Measurements from ENCODE around the gene NPAS2.

Gene NPAS2

DNA sequence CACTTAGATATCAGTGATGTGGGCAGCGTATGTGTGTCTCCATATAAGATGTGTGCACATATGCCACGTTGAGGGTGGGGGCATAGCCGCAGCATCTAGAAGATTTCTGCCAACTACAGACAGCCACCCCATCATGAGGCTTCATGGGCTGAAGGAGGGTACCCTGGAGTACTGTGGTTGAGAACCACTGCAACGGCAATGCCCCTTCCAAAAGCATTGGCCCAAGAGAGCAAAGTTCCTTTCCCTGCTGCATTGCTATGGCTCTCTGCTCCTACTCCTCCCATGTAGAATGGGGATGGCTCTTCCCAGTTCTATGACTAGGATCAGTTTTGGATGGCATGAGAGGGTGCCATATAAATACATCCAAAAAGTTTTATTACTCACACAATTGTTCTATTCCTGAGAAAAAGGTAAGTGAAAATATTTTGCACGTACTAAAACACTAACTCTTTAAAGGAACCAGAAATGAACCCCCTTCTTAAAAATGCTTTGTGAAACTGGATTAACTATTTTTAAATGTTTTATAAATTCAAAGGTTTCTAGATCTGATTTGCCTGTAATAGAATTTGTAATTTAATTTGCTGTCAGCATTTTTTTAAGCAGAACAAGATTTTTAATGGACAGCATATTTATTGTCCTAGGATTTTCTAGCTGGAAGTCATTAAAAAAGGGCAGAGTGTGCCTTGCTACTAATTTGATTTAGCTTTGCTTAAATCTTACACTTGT, 177.7 kb downstream of the NPAS2 start:
- no peak for DNase-seq (ENCODE audit: extremely low spot score, insufficient read length, low read depth)
- FAIRE-seq: no peak

DNA sequence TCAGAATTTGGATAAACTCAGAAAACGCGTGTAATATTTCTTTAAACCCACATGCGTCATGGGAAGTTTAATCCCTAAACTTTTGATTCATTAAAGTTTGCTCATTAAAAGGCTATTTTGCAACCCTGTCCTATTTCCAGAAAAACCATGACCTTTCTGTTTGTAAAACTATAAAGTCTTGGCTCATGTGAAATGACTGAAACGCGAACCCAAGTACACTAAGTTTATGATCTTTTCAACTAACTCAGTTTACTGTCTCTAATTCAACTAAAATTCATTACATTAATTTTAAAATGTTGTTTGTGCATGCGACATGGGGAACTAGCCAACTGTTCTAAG, 178.3 kb downstream of the NPAS2 start:
- DNase-seq (ENCODE audit: extremely low spot score, insufficient read length, low read depth): no peak
- FAIRE-seq: no peak

DNA sequence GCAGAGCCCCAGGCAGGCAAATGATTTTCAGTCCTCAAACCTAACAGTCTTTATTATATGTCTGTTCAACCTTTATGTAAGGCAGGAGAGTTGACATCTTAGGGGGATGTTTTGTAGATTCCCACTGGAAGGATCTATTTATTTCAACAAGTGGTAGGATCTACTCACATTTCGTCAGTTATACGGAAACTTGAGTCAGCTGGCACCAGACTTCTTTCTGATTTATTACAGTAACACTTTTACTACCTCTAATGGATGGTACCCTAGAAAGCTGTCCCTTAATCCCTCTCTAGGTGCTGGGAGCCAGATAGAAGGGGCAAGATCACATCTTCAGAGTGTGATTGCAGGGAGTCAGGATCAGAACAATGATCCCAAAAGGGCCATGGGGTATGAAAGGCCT, 180.1 kb downstream of the NPAS2 start:
- FAIRE-seq (no peak), DNase-seq (ENCODE audit: extremely low spot score, insufficient read length, low read depth) (no peak)

DNA sequence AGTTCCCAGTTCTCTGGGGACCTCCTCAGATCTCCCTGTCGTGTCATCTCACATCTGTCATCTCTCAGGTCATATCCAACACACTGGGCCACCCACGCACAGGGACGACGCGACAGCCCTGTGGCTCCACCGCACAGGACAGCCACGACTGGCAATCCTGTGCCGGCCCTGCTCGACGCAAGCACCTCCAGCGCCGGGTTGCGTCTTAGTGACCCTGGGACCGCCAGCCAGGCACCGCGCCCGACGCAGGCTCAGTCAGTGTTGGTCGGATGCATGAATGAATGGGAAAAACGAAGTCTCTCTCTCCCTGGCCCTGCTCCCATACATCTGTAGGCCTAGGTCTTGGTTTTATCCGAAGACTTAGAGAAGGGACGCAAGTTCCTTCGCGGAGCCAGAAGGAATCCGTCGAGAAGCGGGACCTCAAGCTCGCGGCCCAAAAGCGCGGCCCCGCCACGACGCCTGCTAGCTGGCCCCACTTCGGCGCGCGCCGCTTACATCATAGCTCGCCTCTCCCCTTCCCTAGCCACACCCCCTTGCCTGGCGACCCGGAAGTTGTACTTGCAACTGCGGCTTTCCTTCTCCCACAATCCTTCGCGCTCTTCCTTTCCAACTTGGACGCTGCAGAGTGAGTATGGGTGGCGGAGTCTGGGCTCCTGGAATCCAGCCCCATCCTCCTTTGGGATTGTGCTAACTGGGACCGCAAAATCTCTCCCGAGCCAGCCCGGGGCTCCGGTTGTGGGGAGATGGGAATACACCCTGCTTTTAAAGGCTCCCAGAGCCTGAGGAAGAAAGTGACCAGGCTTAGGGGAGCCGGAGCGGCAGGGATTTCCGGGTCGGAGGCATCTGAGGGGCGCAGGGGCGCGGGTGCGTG, 182.0 kb downstream of the NPAS2 start, which contains the start of gene RPL31:
Gene RPL31 (plus strand): TSS at position 599 of the 871 bp plus-strand sequence. CDS start 413 bp downstream, outside the sequence.
- FAIRE-seq (peak; percentile 90), DNase-seq (ENCODE audit: extremely low spot score, insufficient read length, low read depth) (peak; percentile 99)

DNA sequence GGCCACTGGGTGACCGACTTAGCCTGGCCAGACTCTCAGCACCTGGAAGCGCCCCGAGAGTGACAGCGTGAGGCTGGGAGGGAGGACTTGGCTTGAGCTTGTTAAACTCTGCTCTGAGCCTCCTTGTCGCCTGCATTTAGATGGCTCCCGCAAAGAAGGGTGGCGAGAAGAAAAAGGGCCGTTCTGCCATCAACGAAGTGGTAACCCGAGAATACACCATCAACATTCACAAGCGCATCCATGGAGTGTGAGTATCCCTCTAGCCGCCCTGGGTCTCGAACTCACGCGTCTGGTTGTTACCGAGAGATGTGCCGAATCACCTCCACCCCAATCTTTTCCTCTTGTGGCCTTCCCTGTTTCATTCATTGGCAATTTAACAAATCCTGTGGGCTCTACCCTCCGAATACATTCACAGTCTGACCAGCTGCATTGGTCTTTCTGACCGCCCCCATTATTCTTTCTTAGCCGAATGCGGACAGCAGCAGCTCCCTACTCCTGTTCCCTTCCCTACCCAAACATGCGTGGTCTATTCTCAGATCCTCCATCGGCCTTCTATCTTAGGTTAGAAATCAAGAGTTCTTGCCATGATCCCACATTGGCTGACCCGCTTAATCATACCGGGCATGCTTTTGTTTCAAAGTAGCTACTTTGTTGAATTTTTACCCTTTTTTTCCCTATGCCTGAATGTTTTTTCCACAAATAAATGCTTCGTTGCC, 182.8 kb downstream of the NPAS2 start:
- DNase-seq (ENCODE audit: extremely low spot score, insufficient read length, low read depth) (no peak), FAIRE-seq (no peak)

DNA sequence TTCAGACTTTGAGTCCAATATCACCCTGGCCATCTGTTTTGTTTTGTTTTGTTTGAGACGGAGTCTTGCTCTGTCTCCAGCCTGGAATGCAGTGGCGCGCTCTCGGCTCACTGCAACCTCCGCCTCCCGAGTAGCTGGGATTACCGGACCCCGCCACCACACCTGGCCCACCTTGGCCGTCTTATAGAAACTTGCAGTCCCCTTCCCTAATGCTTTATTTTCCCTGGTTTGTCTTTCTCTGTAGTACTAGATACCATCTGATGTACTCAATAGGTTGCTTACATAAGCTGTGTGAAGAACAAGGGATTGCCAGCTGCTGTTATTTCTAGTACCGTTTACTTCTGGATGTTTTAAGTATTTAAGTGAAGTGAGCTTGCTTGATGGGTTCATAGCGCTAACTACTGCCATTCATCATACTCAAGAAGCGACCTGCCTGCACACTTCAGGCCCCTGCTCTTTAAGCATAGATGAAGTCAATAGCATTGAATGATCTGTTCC, 183.4 kb downstream of the NPAS2 start:
- FAIRE-seq: no peak
- no peak for DNase-seq (ENCODE audit: extremely low spot score, insufficient read length, low read depth)

DNA sequence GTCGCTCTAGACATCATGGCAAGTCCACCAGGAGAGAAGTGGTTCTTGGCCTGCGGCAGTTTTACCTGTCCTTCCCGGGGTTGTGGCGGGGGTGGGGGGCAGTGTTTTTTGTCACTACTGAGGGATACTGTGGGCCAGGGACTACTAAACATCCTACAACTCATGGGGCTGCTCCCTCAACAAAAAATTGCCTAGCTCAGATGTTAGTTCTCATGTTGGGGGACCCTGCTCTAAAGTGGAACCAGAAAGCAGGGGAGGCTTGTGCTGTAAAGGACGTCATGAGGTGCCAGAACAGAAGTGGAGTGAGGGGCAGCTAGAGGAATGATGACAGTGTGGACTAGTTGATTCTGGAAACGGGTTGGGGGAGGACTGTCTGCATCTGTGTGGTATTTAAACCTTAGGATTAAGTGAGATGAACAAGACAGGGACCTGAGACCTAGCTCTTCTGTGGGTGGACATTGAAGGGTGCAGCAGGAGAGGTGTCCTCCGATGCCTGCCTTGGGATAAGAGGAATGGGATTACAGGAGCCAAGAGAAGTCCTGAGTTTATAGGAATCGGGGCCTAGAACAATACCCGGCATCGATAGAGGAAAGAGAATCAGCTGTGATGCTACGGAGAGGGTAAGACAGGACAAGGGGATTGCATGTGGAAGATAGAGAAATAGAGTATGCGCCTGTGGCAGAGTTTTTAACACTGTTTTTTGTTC, 184.8 kb downstream of the NPAS2 start:
- DNase-seq (ENCODE audit: extremely low spot score, insufficient read length, low read depth): no peak
- no peak for FAIRE-seq

DNA sequence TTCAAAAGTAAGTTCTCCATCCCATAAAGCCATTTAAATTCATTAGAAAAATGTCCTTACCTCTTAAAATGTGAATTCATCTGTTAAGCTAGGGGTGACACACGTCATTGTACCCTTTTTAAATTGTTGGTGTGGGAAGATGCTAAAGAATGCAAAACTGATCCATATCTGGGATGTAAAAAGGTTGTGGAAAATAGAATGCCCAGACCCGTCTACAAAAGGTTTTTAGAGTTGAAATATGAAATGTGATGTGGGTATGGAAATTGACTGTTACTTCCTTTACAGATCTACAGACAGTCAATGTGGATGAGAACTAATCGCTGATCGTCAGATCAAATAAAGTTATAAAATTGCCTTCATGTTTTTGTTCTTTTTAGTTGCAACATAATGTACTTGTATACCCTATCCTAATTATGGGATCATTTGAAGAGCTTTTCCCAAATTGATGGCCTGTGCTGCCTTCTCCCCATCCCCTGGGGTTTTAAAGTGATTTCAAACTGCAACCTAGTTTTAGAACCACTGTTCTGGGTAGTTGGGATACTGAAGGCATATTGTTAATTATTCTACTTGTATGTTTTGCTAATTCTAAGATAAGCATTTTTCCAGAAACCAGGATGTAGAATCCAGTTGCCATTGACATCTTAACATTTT, 186.3 kb downstream of the NPAS2 start:
- no peak for DNase-seq (ENCODE audit: extremely low spot score, insufficient read length, low read depth)
- no peak for FAIRE-seq

DNA sequence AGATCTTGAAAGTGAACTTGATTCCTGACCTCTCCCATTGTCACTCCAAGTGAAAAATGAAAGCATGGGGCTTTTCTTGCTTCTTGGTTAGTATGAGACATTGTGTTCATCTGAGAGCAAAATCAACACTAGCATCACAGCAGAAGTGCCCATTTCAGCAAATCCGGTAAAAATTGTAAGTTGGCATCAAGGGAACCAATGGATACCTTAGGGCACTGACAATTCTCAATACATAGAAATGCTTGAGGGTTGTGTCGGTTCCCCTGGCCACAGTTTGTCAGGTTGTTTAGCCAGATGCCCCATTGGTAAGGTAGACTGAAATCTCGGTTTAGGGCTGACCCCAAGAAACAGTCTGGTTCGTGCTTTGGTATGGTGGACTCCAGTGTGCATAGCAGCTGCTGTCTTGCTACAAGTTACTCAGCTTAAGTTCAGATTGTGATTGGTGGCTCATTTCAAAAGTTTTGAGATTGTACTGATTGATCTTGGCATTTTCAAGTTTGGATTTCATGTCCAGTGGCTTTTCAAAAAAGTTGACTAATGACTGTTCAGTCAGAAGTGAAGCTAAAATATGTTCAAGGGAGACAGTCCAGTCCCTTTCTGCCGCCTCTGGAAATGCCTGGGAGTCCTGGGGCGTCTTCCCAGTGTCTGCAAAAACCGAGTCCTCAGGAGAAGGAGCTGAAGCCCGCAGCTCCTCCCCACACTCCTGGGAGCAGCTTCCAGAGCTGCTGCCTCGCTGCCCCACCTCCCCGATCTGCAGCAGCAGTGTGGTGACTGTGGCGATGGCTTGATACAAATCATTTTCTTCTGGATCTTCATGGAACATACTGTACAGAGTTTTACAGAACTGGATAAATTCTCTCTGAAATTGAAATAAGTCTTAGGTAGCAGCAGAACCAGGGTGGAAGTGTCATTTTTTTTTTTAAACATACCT, 187.7 kb downstream of the NPAS2 start:
- FAIRE-seq (no peak), DNase-seq (ENCODE audit: extremely low spot score, insufficient read length, low read depth) (no peak)

DNA sequence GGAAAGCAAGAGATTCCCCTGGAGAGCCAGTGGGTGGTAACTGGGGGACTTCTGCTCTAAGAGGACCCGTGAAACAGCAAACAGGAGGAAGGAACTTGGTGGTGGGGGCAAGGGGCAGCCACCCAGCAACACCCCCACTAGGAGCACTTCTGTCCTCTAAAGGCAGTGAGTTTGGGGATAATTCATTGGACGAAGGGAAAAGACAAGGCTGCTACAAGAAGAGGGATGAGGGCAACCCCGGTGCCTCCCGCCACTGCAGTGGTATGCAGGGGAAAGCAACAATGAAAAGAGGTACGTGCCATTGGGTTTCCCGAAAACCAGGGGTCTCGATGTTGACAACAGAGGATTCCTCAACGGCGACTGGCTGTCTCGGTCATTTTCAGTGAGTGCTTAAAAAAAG, 191.2 kb downstream of the NPAS2 start:
- no peak for DNase-seq (ENCODE audit: extremely low spot score, insufficient read length, low read depth)
- no peak for FAIRE-seq

DNA sequence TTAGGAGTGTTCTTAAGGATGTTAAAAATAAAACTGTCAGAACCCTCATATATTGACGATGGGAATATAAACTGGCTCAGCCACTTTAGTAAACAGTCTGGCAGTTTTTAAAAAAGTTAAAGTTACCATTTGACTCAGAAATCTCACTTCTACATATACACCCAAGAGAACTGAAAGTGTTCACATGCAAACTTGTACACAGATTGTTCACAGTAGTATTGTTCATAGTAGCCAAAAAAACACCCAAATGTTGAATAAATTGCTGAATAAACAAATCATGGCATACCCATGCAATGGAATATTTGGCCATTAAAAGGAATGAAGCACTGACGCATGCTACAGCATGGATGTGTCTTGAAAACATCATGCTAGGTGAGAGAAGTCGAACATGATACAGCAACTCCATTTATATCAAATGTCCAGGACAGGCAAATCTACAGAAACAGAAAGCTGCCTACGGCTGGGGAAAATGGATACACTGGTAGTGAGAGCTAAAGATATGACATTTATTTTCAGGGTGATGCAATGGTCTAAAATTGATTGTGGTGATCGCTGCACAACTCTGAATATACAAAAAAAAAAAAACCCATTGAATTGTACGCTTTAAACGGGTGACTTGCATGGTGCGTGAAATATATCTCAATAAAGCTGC, 192.2 kb downstream of the NPAS2 start:
- DNase-seq (ENCODE audit: extremely low spot score, insufficient read length, low read depth) (no peak), FAIRE-seq (peak; percentile 18)

DNA sequence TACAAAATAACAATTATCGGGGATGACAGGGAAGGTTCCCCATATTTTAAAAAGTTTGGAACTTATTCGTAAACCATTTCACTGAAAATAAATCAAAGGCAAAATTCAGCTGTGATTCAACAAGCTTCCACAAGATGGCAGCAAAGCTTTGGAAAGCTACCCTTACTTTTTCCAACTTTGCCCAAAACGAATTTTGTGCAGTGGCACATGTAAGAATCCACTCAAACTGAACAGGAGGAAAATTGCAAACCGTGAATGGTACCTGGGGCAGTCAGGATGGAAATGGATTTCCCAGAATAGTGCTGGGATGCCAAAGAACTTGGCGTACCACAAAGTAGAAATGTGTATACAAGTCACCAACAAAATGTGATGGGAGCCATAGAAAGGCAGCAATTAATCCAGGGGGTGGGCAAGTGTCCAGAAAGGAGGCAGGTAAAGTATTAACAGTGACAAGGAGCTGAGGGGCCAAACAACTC, 192.8 kb downstream of the NPAS2 start:
- peak; percentile 50 for FAIRE-seq
- DNase-seq (ENCODE audit: extremely low spot score, insufficient read length, low read depth): no peak

DNA sequence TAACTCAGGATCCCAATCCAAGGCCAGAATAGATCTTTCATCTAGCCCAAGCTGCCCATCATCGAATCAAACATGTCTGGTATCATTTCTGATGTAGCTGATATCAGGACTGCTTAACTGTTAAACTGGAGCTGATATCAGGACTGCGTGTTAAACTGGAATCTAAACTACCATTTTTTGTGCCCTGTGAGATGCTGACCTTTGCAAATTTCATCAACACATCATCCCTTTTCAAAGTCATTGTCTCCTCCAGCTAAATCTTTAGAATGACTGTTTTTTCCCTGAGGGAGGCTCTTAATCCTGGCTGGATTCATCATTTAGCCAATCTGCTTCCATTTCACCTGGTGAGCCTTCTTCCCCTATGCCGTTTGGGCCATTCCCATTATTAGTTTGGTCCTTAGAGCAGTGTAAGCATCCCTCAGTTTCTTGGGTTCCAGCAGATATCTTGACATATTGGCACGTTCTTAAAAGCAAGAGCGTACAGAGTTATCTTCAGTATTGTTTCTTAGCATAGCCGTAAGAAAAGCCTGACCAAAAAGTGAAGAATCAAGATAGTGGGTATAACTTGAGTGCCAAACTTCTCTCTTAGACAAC, 194.4 kb downstream of the NPAS2 start:
- no peak for DNase-seq (ENCODE audit: extremely low spot score, insufficient read length, low read depth)
- no peak for FAIRE-seq

DNA sequence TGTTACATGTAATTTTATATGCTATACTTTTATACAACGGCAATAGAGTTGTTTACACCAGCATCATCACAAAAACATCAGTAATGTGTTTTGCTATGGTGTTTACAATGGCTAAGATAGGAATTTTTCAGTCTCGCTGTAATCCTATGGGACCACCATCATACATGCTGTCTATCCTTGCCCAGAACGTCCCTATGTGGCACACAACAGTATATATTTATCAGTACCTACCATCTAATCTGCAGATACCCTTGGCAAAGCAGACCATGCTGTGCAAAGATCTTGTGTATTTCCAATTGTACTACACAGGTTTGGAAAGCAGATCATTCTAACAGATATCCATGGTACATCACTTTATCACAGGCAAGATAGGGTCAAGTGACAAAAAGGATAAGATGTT, 197.4 kb downstream of the NPAS2 start:
- FAIRE-seq (no peak), DNase-seq (ENCODE audit: extremely low spot score, insufficient read length, low read depth) (no peak)

DNA sequence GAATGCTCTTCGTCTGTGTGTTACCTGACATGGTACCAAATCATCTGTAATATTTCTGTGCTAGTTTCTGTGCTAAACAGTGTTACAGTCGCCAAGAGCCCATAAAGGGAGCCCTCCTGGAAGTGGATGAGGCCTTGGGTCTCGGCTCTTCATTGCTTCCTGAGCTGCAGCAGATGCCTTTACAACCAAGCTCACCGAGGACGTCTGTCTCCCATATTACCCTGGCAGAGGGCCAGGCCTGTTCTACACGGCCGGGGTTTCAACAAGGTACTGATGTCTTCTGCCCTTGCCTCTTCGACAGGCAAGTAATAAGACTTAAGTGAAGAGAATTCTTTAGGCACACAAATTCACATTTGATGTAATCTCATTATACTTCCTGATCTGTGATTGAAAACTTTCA, 199.0 kb downstream of the NPAS2 start:
- DNase-seq (ENCODE audit: extremely low spot score, insufficient read length, low read depth): no peak
- no peak for FAIRE-seq

DNA sequence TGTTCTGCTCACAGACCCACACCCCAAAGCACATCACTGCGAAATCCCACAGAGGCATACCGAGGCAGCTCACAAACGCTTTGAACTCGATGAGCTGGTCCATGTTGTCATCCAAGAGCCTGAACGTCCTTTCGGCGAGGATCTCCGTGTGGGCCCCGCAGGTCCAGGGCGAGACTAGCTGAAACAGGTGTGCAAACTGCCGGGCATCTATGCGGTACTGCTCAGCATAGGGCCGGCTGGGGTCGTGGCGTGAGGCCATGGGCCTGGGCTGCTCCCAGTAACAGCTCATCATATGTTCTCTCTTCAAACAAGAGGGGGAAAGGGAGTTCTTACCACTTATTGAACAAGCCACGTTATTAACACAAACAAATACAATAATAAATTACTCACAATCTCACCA, 202.3 kb downstream of the NPAS2 start:
- DNase-seq (ENCODE audit: extremely low spot score, insufficient read length, low read depth) (no peak), FAIRE-seq (no peak)

DNA sequence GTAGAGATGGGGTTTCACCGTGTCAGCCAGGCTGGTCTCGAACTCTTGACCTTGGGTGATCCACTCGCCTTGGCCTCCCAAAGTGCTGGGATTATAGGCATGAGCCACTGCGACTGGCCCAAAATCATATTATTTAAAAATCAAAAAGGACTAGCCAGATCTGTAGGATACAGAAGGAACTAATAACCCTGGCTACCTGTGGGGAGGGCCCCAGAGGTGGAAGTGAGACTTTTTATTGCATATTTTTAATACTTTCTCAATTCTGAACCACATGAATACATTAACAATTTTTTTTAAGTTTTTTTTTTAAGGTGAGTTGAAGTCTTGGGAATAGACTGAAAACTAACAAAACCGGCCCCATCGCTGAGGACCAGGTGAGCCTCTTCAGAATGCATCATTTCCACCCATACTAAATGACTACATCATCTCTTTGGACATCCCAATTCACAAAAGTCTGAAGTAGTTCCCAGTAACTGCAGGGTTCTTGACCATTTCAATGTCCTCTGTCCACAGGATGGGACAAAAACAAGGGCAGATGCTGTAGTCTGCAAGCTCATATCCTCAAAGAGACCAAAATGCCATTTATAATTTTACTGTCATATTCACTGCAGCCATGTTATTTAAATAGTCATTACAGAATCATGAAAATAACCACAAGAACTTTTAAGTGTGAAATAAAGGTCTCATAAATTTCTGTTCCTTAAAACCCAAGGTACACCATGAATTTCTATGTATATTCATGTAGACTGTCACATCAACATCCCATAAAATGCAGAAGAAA, 203.6 kb downstream of the NPAS2 start:
- FAIRE-seq (no peak), DNase-seq (ENCODE audit: extremely low spot score, insufficient read length, low read depth) (no peak)
